Stimulated activated CD4-positive, alpha-beta T cell treated with anti-CD3 and anti-CD28 coated beads, Interleukin-12 subunit alpha, Interleukin-12 subunit beta, amount 100 ng/mL, for 4 hours (primary cell): Measurements from ENCODE around the gene MCRIP2.
A peak's percentile ranks its signal among the peaks of the same experiment; 100 is the strongest.

Experiments
- DNase-seq: peaks from one replicate; pipeline ENCODE4 v3.0.0-alpha.2; 2020

Gene MCRIP2

DNA sequence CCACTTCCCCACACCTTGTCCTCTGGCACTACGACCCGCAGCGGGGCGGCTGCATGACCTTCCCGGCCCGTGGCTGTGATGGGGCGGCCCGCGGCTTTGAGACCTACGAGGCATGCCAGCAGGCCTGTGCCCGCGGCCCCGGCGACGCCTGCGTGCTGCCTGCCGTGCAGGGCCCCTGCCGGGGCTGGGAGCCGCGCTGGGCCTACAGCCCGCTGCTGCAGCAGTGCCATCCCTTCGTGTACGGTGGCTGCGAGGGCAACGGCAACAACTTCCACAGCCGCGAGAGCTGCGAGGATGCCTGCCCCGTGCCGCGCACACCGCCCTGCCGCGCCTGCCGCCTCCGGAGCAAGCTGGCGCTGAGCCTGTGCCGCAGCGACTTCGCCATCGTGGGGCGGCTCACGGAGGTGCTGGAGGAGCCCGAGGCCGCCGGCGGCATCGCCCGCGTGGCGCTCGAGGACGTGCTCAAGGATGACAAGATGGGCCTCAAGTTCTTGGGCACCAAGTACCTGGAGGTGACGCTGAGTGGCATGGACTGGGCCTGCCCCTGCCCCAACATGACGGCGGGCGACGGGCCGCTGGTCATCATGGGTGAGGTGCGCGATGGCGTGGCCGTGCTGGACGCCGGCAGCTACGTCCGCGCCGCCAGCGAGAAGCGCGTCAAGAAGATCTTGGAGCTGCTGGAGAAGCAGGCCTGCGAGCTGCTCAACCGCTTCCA, 8.1 kb upstream of the MCRIP2 start:
- DNase-seq, result no peak

DNA sequence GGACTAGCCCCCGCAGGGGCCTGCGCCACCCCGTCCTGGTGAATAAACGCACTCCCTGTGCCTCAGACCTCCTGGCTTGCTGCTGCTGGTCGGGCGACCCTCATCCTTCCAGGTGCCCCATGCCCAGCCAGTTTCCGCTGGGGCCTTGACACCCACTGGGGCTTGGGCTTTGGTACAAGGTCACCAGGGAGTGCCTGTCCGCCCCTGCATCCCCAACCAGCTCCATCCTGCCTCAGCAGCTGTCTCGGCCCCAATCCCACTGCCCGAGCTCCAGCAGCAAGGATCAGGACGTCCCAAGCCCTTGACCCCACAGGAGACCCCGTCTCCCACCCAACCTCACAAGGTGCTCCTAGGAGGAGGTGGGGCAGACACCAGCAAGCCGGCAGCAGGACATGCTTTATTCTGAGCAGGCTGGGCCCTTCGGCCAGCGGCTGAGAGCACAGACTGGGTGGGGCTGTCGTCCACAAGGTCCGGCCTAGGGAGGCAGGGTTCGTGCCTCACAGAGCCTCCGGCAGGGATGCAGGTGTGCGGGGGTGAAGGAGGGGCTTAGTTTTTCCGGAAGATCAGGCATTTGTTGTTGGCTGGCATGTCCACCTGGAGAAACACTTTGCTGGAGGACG, 7.5 kb upstream of the MCRIP2 start:
- DNase-seq, result no peak

DNA sequence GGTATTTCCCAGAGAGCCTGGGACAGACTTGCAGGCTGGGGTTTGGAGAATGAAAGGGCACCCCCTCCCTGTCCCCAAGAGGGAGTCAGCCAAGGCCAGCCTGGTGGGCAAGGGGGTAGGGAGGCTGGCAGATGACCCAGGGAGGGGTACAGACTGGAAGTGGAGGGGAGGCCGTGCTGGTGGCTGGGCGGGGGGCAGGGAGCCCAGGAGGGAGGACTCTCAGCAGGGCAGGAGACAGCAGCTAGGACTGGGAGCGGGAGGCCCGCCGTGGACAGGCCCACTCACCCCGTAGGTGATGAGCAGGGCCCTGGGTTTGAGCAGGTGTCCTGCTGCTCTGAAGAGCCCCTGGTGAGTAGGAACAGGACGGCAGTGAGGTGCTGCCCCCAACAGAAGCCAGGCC, 6.6 kb upstream of the MCRIP2 start:
- no peak for DNase-seq

DNA sequence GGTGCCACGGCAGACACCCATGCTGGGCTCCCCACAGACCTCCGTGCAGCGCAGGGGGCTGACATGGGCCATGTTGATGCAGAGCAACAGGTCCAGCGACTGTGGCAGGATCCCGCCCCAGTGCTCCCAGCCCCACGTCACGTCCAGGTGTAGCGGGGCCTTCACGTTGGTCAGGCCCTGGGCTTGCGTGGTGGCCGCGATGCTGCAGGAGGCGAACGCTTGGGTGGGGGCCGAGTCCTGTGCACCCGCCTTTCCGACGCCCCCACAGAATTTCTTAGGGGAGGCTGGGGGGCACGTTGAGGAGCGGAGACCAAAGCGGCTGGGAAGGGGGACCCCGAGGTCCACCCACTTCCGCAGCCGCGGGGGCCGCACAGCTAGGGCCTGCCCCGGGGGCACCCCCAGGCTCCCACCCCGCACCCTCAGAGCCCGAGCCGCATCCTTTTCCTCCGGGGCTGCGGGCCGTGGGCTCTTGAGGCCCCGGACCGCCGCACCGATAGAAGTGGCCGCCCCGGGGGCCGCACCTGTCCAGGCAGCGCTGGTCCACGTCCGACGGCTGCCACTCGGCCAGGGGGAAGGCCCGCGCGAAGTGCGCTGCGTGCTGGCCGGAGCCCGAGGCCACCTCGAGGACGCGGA, 5.9 kb upstream of the MCRIP2 start:
- DNase-seq, result no peak

DNA sequence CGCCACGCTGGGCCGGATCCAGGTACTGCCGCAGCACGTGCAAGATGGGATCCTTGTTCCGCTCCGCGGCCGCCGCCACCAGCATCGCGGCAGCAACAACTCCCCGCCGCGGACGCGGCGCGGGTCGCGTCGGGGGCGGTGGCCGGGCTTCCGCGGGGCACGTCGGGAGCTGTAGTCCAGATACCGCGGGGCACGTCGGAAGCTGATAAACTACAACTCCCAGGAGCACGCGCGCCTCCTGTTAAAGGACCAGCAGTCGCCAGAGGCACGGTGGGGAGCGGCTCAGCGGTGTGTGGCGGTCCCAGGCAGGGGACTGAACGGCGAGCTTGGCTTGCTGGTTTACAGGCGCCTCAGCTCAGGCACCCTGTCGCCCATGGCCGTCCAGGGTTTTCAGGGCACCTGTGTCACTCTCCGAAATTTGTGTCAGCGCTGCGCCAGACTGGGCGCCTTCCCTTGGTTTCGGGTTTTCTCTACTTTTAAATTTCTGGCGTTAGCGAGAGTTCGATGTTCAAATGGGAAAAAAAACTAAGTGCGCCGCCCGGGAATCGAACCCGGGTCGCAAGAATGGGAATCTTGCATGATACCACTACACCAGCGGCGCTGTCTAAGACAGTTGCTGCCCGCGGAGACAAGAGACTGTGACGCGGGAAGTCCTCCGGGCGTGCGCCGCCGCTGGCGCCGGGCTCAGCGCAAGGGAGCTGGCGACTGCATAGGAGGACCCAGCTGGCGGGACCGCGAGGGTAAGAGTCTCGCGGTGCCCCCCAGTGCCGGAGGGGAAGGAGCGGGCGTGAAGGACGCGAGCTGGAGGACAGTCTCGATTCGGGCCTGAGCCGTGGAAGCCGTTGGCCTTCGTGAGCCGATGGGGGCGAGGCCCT, 5.2 kb upstream of the MCRIP2 start, which contains the start of gene METTL26:
Gene METTL26 (minus strand): TSS at position 100 of the 875 bp plus-strand sequence. CDS start 15 bp downstream, at position 85.
- DNase-seq, result peak; percentile 91

DNA sequence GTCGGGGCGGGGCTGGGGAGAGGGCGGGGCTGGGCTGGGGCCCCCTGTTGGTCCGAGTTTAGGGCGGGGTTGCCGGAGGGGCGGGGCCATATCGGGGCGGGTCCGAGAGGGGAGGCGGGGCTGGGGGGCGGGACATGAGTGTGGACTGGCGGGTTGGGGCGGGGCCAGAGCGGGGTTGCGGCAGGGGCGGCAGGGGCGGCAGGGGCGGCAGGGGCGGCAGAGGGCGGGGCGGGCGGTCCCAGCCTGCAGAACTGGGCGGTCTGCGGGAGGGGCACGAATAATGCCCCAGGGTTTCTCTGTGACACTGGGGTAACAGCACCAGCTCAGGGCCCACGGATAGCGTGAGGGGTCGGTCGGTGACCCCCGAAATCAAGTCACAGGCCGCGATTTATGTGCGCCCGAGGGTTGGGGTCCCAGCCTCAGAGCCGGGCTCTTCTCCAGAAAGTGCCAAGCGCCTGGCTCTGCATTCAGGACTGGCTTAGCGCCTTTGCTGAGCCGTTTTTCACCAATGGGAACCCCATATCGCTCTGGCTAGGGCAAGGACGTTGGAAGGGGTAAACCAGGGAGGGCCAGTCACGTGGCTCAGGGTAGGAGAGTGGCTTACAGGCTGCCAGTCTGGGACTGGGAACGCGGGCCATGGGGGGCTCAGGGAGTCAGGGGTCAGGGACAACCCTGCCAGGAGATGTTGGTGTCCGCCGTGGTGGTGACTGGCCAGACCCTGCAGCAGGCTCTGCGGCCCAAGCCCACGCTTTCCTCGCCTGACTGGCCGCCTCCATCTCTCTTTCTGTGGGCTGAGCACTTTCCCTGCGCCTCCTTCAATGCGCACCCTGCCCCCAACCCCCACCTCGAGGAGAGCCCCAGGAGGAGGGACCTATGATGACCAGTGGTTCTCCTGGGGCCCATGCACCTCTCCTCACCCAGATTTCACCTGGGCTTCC, 4.3 kb upstream of the MCRIP2 start:
- DNase-seq, result peak; percentile 92

DNA sequence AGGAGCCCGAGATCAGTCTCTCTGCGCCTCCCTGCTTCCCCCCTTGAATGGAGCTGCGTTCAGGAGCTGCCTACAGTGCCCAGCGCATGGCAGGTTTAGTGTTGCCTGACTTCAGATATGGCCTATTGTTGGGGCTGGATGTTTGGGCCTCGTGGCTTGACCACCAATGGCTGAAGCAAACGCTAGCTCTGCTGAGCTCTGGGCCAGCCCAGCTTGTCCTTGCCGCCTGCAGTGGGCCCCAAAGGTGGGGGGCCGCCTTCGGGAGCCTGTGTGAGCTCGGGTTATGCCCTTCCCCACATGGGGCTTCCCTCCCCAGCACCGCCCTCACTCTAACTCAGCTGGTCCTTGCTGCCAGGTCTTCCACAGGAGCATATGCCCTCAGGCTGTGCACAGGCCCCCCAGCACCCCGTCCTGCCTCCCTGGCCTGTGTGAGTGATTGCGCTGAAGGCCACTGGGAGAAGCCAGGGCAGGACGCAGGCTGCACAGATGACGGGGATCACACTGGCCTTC, 3.5 kb upstream of the MCRIP2 start:
- no peak for DNase-seq

DNA sequence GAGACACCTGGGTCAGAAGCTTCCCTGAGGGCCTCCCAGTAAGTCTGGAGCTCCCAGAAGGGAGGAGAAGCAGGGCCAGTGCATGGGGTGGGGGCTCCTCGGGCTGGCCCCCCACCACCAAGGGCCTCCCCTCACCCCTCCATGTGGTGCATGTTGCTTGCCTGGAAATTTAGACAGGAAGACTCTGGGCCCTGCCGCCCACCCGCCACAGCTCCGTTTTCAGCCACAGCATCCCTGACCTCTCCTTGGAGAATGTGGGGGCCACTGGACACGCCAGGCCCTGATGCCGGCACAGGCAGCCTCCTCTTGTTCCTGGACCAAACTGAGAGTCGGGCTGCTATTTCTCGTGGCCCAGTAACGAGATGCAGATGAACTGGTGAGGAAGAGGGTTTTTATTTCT, 2.8 kb upstream of the MCRIP2 start:
- DNase-seq, result no peak

DNA sequence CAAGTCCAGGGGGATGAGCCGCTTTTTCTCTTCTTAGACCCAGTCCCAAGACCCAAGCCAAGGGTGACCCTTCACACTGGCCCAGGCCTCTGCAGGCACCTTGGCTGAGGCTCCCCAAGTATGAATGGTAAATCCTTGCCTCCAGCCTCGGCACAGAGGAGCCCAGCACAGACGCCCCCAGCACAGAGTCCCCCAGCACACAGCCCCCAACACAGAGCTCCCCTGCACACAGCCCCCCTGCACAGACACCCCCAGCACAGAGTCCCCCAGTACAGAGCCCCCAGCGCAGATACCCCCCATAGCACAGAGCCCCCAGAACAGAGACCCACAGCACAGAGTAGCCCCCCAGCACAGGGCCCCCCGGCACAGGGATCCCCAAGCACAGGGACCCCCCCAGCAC, 1.0 kb upstream of the MCRIP2 start:
- DNase-seq, result no peak

DNA sequence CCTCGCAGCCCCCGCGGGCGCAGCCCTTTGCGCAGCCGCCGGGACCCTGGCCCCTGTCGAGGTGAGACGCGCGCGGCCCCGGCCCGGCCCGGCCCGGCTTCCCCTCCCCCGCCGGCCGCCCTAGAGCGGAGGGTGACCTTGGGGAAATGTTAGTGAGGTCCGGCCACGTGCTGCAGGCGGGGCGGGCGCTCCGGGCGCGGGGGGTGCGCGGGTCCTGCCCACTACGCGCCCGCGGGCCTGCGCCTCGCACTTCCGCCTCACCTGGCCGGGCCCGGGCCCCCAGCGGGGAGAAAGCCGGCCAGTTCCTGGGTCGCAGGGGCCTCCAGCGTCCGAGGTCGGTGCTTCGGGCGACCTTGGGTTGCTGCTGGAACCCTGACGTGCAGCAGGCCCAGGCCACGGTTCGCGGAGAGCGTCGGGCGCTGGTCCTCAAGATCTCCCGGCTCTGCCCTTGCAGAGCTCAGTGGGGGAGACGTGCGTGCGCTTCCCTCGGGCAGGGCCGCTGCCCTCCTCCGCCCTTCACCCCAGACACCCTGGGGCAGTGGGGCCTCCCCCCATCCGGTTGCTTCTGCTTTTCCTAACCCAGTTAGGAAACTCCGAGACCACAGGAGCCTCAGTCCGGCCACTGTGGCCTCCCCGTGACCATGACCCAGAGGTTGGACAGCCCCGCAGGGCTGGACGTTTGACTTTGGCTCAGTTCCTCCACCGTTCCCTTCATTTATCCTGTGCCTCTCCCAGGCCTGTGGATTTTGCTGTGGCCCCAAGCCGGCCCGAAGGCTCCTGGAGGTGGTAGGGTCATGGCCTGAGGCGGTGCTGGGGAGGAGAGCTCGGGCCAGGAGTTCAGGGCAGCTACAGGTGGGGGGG, 791 bp downstream of the MCRIP2 start:
- DNase-seq, result peak; percentile 46

DNA sequence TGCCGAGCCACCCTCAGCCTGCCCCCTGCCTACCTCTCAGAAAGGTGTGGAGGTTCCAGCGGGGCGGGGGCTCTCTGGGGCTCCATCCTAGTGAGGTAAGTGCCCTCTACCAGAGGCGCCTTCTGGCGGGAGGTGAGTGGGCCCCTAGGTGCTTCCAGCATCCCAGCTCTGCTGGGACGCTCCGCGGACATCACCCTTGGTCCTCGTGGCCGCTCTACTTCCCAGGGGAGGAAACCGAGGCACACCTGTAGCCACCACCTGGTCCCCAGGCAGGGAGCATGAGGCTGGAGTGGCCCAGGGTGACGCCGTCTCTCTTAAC, 1.4 kb downstream of the MCRIP2 start:
- DNase-seq, result no peak

DNA sequence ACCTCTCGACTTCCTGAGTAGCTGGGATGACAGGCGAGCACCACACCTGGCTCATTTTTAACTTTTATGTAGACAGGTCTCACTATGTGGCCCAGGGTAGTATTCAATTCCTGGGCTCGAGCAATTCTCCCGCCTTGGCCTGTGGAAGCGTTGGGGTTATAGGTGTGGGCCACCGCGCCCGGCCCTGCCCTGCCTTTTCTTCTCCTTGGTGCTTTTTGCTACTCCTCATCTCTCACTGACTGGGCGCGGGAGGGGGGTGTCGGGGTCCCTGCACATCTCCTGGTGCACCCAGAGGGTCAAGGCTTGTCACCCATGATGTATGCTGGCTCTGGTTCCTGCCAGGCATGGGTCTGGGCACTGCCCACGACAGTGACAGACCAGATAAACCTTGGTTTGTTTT, 2.9 kb downstream of the MCRIP2 start:
- DNase-seq, result no peak

DNA sequence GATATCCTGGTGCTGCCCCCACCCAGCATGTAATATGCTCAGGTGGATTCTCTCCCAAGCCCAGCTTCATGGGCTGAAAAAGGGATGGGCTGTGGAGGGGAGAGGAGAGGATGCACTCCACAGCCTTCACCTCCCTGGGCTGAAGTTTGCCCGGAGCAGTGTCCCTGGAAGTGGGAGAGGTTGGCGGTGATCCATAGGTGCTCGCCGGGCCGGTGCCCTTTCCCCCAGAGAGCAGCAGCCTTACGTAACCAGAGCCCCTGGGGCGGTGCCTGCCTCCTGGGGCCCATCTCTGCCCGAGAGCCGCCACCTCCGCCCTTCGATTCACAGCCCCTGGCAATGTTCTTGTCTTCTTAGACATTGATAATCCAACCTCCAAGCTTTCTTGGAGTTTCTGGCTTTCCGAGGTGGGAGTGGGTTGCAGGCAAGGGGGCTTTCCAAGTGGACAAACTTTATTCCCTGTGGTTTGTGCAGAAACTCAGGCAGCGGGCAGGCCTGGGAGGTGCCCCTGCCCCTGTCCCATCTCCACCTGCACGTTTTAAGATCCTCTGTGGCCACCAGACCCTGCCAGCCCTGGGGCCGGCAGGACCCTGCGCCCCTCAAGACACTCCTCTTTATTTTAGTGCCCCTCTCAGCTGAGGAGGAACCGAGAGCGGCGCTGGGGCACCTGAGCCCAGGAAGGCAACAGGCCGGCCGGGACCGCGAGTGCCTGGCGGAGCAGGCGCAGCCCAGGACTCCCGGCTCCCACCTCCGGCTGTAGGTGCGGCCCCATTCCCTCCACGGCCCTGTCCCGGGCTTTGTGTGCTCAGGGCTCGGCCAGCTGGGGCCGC, 4.4 kb downstream of the MCRIP2 start:
- DNase-seq, result no peak

DNA sequence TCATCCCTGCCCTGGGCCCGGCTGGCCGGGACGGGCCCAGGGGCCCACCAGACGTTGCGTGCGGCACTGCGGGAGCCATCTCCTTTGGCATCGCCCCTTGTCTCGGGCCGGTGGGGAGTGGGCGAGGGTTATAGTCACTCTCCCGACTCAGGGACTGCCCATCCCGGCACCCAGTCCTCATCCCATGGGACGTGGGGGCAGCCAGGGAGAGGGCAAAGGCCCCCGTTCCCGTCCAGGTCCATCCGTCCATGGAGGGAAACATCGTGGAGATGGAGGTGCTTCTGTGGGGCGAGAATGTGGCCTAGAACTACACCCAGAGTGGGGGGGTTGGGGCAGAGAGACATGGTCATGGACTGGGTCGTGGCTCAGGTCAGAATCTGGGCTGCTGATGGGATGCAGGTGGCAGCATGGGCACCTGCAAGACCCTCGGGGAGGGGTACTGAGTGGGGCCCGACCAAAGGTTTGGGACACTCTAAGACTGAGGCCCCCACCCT, 5.1 kb downstream of the MCRIP2 start:
- no peak for DNase-seq

DNA sequence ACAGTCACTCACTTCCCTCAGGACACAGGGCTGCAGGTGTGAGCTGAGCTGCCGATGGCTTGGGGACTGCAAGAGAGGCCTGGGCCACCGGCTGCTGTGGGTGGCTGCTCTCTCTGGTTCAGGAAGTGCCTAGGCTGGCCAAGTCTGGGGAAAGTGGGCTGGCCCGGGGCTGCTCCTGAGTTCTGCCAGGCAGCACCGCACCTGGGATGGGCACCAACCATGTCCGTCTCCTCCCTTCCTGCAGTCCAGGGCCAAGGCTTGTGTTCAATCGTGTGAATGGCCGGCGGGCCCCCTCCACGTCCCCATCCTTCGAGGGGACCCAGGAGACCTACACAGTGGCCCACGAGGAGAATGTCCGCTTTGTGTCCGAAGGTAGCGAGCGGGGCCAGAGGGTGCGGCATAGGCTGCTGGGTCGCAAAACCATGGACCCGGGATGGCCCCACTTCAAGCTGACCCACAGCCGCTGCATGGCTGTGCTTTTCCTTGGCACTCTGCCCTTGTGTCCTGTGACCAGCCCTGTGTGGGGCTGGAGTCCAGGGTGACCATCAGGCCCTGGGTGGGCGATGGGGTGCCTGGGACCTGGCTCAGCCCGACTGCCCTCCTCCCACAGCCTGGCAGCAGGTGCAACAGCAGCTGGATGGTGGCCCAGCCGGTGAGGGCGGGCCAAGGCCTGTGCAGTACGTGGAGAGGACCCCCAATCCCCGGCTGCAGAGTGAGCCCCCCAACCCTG, 5.7 kb downstream of the MCRIP2 start:
- DNase-seq, result no peak

DNA sequence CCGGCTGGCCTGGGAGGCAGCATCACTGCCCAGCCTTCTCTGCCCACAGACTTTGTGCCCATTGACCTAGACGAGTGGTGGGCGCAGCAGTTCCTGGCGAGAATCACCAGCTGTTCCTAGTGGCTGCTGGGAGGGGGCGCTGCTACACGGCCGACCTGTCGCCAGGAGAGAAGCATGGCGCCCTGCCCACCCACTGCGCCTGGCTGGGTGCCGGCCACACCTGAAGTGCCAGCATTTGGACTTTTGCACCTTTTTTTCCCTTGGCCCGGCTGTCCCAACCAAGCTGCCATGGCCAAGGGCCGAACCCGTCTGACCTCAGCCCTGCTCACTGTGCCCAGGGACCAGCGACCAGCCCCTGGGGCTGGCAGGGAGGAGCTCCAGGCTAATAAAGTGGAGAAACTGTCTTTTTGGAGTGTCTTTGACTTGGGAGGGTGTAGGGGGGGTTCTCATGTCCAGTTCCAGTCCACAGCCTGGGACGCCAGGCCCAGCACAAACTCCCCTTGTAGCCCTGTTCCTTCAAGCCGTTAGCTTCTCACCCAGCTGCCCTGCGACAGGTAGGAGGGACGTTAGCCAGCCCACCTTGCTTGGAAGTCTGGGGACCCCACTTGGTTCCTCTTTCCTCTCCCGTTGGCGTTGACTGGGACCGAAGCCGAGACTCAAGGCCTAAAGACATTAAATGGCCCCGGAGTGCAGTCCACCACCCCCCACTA, 6.6 kb downstream of the MCRIP2 start:
- DNase-seq, result peak; percentile 50

DNA sequence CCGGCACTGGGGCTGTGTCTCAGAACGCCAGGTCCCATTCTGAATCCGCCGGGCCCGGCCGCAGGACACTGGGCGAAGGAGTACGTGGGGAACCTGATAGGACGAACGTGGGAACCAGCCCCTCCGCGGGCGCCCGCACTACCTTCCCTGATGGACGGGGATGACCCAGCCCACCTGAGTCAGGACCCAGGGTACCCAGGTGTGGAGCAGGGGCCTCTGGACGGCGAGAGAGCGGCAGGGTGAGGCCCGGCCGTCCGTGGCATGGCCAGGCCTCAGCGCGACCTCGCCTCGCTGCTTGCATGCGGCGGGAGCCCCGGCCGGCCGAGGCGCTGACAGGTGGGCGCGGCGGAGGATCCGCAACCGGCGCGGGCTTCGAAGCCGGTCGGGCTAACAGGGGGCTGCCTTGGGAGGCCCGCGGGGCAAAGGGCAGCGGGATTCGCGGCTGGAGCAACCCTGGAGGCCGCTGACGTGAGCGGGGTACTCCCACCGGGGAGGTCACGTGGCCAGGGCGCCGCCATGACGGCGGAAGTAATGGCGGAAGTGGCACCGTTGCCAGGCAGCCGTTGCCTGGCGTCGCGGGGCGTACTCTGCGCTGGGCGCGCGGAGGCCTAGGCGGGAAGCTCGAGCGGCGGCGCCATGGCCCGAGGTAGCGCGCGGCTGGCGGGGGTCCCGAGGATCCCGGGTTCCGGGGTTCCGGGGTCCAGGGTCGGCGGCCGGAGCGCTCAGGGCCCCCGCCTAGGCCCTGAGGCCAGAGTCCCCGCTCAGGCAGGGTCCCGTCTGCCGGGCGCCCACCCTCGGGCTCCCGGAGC, 7.4 kb downstream of the MCRIP2 start, which contains the start of gene WDR90:
Gene WDR90 (plus strand): TSS at position 585 of the 809 bp plus-strand sequence. CDS start 52 bp downstream, at position 637.
- peak; percentile 91 for DNase-seq
